ENCODE data around the gene RAB3D. TPM values are rescaled to one million over a fixed set of nuclear protein-coding genes. Genes with fewer than 3 reads are reported as not detected.
"Not testable (repeated sequence)": the region's sequence is repeated elsewhere in the genome, so short reads cannot be mapped to it uniquely, and the experiment has no call there.

Gene RAB3D
- total RNA-seq, 1 donor from 2014 or later: 41.9 TPM

- DNase-seq (ENCODE audit: low spot score): no peak
These were observed 26.2 kb upstream of the RAB3D start for GRCh38 chr19:11365557-11366117.

GRCh38 chr19:11364935-11365334 lies 25.5 kb upstream of the RAB3D start:
- no peak for DNase-seq (ENCODE audit: low spot score)

- DNase-seq (ENCODE audit: low spot score): no peak
These were observed 24.9 kb upstream of the RAB3D start for GRCh38 chr19:11364296-11364904.

GRCh38 chr19:11363881-11364280 lies 24.4 kb upstream of the RAB3D start:
- no peak for DNase-seq (ENCODE audit: low spot score)

- no peak for DNase-seq (ENCODE audit: low spot score)
These were observed 22.6 kb upstream of the RAB3D start for GRCh38 chr19:11361771-11362731.

- peak; percentile 74 for DNase-seq (ENCODE audit: low spot score)
These were observed 21.7 kb upstream of the RAB3D start for GRCh38 chr19:11361037-11361770.

GRCh38 chr19:11359421-11359820 lies 20.0 kb upstream of the RAB3D start:
- no peak for DNase-seq (ENCODE audit: low spot score)

- DNase-seq (ENCODE audit: low spot score): no peak
These were observed 17.5 kb upstream of the RAB3D start for GRCh38 chr19:11356676-11357550.

GRCh38 chr19:11356074-11356397 lies 16.6 kb upstream of the RAB3D start:
- DNase-seq (ENCODE audit: low spot score): no peak

- peak; percentile 94 for DNase-seq (ENCODE audit: low spot score)
These were observed 16.0 kb upstream of the RAB3D start, which contains the start of gene PLPPR2 for GRCh38 chr19:11355160-11356073. TSS of gene PLPPR2 (plus strand) at chr19:11355432. CDS start at chr19:11357674, 2,242 bp downstream.

GRCh38 chr19:11354102-11354501 lies 14.6 kb upstream of the RAB3D start:
- DNase-seq (ENCODE audit: low spot score): not testable (repeated sequence)

- DNase-seq (ENCODE audit: low spot score): no peak
These were observed 9.7 kb upstream of the RAB3D start for GRCh38 chr19:11349171-11349570.

GRCh38 chr19:11347546-11348039 lies 8.1 kb upstream of the RAB3D start:
- DNase-seq (ENCODE audit: low spot score): no peak

- DNase-seq (ENCODE audit: low spot score): peak; percentile 99
These were observed 6.9 kb upstream of the RAB3D start, which contains the start of the genes CCDC159 and TMEM205 for GRCh38 chr19:11346104-11346940. TSS of gene CCDC159 (plus strand) at chr19:11346519. CDS start at chr19:11346607, 88 bp downstream. TSS of gene TMEM205 (minus strand) at chr19:11346268. CDS start at chr19:11345619, 649 bp downstream.

- DNase-seq (ENCODE audit: low spot score): no peak
These were observed 5.8 kb upstream of the RAB3D start for GRCh38 chr19:11345122-11345803.

- no peak for DNase-seq (ENCODE audit: low spot score)
These were observed 3.0 kb upstream of the RAB3D start for GRCh38 chr19:11342429-11342828.

GRCh38 chr19:11340099-11340467 lies 626 bp upstream of the RAB3D start:
- not testable (repeated sequence) for DNase-seq (ENCODE audit: low spot score)

Data from mucosa of gallbladder (tissue), 1 donor.